ENCODE results near the gene PSD. TPM values are rescaled to one million over a fixed set of nuclear protein-coding genes. Genes with fewer than 3 reads are reported as not detected.

Gene PSD
- total RNA-seq, 4 donors from 2014 or later, result 0.30 to 1.1 (median 0.70) TPM

- peak overlapping the region in 1 of 4 donors; percentile 49 for H3K4me3 ChIP-seq
- no peaks in the 10 kb centered on the region for H3K36me3 ChIP-seq
- TF ChIP-seq POLR2A (IDR thresholded peaks at IDR 0.05) (no peak), CTCF (IDR thresholded peaks at IDR 0.05) (no peak), EP300 (IDR thresholded peaks at IDR 0.05) (no peak)
- H3K4me1 ChIP-seq, result peaks cover 0 to 25% (median 12%) of the 10 kb centered on the region in 4 donors
- H3K27me3 ChIP-seq, result peaks cover 0 to 80% of the 10 kb centered on the region in 2 donors
- no peak overlapping the region for H3K27ac ChIP-seq
- WGBS, 2 donors, result 23 to 24% methylated on average over 19 to 24 of the region's 24 CpGs
- no peaks in the 10 kb centered on the region for H3K9me3 ChIP-seq
- no peak for DNase-seq (ENCODE audit: low spot score in 2 of 2)
Measured at GRCh38 chr10:102409604-102410428, 8.8 kb downstream of the PSD start.

DNA sequence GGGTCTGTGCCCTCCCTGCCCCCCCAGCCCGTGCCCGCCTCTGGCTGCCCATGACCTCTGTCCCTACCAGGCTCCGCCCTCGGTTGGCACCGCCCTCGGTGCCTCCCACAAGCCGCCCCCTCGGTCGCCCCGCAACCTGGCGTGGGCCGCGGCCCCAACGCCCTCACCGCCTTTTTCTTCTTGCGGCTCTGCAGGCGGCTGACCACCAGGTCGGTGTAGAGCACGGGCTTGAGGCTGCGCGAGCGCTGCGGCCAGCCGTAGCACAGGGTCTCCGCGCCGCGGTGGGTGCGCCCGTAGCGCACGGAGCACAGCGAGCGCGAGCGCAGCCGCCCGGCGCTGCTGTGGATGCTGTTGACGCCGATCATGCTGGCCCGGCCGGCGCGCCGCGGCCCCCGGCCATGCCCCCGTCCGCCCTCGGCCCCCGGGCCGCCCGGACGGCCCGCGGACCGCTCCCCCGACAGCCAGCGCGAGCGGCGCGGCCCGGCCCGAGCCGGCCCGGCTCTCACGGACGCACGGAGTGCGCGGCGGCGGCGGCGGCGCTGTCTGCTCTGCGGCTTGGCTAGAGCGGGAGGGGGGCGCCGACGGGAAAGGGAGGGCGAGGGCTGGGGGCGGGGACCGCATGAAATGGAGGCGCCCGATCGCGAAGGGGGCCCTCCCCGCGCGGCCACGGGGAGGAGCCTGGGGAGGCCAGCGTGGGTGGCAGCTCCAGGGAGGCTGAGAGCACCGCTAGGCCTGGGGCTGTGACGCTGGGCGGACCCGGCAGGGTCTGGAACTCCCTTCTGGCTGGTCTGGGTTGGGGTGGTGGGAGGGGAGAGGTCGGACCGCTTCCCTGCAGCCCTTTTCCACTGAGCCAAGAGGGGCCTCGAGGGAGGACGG lies 9.6 kb downstream of the PSD start:
- no peaks in the 10 kb centered on the region for H3K9me3 ChIP-seq
- WGBS, 2 donors, result 1% methylated on average over 42 to 60 of the region's 103 CpGs
- H3K4me1 ChIP-seq, result peaks cover 0 to 25% (median 12%) of the 10 kb centered on the region in 4 donors
- TF ChIP-seq EP300 (IDR thresholded peaks at IDR 0.05) (no peak), CTCF (IDR thresholded peaks at IDR 0.05) (no peak), POLR2A (IDR thresholded peaks at IDR 0.05) (no peak)
- peak overlapping the region in 1 of 4 donors; percentile 50 for H3K27ac ChIP-seq
- H3K27me3 ChIP-seq, result peaks cover 0 to 72% of the 10 kb centered on the region in 2 donors
- no peaks in the 10 kb centered on the region for H3K36me3 ChIP-seq
- peak overlapping the region; percentile 5 to 49 (median 28) for H3K4me3 ChIP-seq
- DNase-seq (ENCODE audit: low spot score in 2 of 2), result no peak

GRCh38 chr10:102408131-102408727 lies 10.4 kb downstream of the PSD start:
- no peak for TF ChIP-seq EP300 (IDR thresholded peaks at IDR 0.05)
- TF ChIP-seq POLR2A (IDR thresholded peaks at IDR 0.05), result no peak
- TF ChIP-seq CTCF (IDR thresholded peaks at IDR 0.05), result no peak
- Histone ChIP-seq H3K4me1 (peaks cover 0 to 30% (median 12%) of the 10 kb centered on the region in 4 donors), H3K36me3 (peaks cover 0 to 3% (median 0%) of the 10 kb centered on the region in 3 donors), H3K27me3 (peaks cover 0 to 64% of the 10 kb centered on the region in 2 donors), H3K4me3 (peak overlapping the region in 3 of 4 donors; percentile 5 to 49 (median 13)), H3K9me3 (no peaks in the 10 kb centered on the region), H3K27ac (peak overlapping the region in 1 of 4 donors; percentile 50)
- DNase-seq (ENCODE audit: low spot score in 2 of 2), result no peak
- 41 to 45% methylated on average over 10 to 14 of the region's 14 CpGs for WGBS, 2 donors

DNA sequence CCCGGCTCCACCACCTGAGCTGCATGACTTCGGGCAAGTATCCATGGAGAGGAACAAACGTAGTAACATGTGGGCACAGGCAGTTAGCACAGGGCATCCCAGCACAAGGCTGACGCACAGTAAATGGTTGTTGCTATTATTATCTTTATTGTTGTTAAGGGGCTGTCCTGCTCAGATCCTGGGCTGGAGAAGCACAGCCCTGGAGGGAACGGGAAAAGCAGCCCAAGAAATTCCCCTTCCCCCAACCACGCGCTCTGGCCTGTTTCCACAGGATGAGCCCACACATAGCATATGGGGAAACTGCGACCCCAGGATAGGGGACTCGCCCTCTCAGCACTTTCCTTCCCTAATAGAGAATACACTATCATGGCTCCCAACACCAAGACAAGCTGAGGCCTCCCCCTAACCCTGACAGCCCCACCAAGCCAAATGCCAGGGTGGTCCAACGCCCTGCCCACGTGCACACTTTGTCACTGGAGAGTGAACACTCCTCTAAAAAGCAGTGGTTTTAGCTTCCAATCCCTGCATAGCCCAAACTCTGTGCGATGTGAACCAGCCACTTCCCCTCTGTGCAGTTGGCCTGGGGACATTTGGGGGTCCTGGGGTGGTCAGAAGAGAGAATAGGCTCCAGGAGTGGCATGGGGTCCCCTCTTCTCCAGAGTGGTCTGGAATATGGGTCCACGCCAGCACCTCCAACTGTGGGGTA lies 11.0 kb downstream of the PSD start:
- H3K27ac ChIP-seq, result no peak overlapping the region
- WGBS, 2 donors, result 71 to 75% methylated on average over 12 to 13 of the region's 13 CpGs
- H3K4me3 ChIP-seq, result no peak overlapping the region
- H3K9me3 ChIP-seq, result no peaks in the 10 kb centered on the region
- peaks cover 0 to 30% (median 12%) of the 10 kb centered on the region in 4 donors for H3K4me1 ChIP-seq
- DNase-seq (ENCODE audit: low spot score in 2 of 2), result no peak
- TF ChIP-seq POLR2A (IDR thresholded peaks at IDR 0.05) (no peak), CTCF (IDR thresholded peaks at IDR 0.05) (no peak), EP300 (IDR thresholded peaks at IDR 0.05) (no peak)
- peaks cover 0 to 58% of the 10 kb centered on the region in 2 donors for H3K27me3 ChIP-seq
- H3K36me3 ChIP-seq, result peaks cover 0 to 9% (median 0%) of the 10 kb centered on the region in 3 donors
